MM.1S (cell line): ENCODE measurements around the gene TNK1.

Experiments
- EZH2phosphoT487 ChIP-seq: fragments of 300-600 bp; sonication (generic); IDR thresholded peaks from 2 replicates; pipeline ENCODE4 v1.6.1; 2018; ENCODE audit warnings: antibody characterized with exemption, low read length
- TF ChIP-seq, protein P1 (sequence below): fragments of 300-600 bp; sonication (generic); IDR thresholded peaks from 2 replicates; pipeline ENCODE4 v1.5.1; 2016; ENCODE audit warnings: antibody characterized with exemption, low read length, mixed read lengths

DNA sequence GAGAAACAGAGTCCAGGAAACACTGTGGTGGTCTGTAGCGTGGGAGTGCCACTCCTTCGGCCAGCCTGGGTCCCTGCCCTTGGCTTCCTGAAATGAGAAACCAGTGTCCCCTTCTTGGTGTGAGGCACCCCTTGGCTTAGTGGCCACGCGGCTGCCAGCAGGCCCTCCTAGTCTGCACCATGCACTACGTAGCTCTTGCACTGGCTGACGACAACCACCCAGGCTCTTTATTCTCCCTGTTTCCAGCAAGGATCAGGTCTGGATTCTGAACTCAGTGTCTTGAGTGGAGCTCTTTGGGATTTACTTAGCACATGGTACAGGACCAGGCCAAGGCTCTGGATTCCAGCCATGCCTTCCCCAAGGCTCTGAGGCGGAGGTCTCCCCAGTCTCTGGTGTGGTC lies 46.7 kb downstream of the TNK1 start:
- TF ChIP-seq, protein P1, sequence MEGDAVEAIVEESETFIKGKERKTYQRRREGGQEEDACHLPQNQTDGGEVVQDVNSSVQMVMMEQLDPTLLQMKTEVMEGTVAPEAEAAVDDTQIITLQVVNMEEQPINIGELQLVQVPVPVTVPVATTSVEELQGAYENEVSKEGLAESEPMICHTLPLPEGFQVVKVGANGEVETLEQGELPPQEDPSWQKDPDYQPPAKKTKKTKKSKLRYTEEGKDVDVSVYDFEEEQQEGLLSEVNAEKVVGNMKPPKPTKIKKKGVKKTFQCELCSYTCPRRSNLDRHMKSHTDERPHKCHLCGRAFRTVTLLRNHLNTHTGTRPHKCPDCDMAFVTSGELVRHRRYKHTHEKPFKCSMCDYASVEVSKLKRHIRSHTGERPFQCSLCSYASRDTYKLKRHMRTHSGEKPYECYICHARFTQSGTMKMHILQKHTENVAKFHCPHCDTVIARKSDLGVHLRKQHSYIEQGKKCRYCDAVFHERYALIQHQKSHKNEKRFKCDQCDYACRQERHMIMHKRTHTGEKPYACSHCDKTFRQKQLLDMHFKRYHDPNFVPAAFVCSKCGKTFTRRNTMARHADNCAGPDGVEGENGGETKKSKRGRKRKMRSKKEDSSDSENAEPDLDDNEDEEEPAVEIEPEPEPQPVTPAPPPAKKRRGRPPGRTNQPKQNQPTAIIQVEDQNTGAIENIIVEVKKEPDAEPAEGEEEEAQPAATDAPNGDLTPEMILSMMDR, result no peak
- TF ChIP-seq EZH2phosphoT487, result no peak
